Measurements from ENCODE around the gene MDM4. TPM values are rescaled to one million over a fixed set of nuclear protein-coding genes. Genes with fewer than 3 reads are reported as not detected.

The MDM4 gene
- total RNA-seq, 2 donors from 2014 or later = 72.9 to 125 TPM

DNA sequence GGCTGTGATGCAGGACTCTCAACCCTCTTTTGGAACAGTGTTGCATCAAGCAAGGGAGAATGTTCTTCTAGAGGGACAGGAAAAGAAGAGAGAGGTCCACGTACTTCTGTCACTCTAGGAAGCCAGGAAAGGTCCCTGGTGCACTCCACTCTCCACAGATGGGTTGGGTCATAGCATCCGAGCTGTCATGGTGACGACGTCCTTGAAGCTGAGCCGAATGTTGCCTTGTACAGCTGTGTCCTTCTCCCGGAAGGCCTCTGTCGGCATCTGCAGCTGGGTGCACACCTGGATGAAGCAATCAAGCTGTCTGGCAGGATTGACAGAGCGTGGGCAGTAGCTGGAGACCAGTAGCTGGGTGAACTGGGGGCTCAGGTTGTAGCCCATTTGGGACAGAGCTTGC, 12.5 kb downstream of the MDM4 start:
- H3K36me3 ChIP-seq (replicated peaks in 1 of 2; ENCODE audit: insufficient read depth in 1 of 2, low read depth in 2 of 2) = peaks cover 12 to 34% of the 10 kb centered on the region in 2 donors
- TF ChIP-seq, protein P1, sequence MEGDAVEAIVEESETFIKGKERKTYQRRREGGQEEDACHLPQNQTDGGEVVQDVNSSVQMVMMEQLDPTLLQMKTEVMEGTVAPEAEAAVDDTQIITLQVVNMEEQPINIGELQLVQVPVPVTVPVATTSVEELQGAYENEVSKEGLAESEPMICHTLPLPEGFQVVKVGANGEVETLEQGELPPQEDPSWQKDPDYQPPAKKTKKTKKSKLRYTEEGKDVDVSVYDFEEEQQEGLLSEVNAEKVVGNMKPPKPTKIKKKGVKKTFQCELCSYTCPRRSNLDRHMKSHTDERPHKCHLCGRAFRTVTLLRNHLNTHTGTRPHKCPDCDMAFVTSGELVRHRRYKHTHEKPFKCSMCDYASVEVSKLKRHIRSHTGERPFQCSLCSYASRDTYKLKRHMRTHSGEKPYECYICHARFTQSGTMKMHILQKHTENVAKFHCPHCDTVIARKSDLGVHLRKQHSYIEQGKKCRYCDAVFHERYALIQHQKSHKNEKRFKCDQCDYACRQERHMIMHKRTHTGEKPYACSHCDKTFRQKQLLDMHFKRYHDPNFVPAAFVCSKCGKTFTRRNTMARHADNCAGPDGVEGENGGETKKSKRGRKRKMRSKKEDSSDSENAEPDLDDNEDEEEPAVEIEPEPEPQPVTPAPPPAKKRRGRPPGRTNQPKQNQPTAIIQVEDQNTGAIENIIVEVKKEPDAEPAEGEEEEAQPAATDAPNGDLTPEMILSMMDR (IDR thresholded peaks at IDR 0.05) = no peak
- TF ChIP-seq POLR2A (IDR thresholded peaks at IDR 0.05) = no peak
- H3K27me3 ChIP-seq = no peaks in the 10 kb centered on the region
- intact Hi-C loops (cut with DNase I) = no loop called here
- peaks cover 21% of the 10 kb centered on the region for H3K4me1 ChIP-seq
- 59 to 69% methylated on average over 4 to 8 of the region's 8 CpGs for WGBS, 2 donors
- DNase-seq (no peak), ATAC-seq (no peak)
- no peak overlapping the region for H3K4me3 ChIP-seq
- H3K9me3 ChIP-seq = no peaks in the 10 kb centered on the region
- H3K27ac ChIP-seq = no peak overlapping the region

GRCh38 chr1:204529371-204529895, 13.2 kb downstream of the MDM4 start:
- Histone ChIP-seq H3K4me1 (peaks cover 15% of the 10 kb centered on the region), H3K4me3 (no peak overlapping the region), H3K27me3 (no peaks in the 10 kb centered on the region), H3K9me3 (no peaks in the 10 kb centered on the region), H3K27ac (no peak overlapping the region), H3K36me3 (replicated peaks in 1 of 2; ENCODE audit: insufficient read depth in 1 of 2, low read depth in 2 of 2) (peaks cover 16 to 34% of the 10 kb centered on the region in 2 donors)
- WGBS, 2 donors = 78 to 84% methylated on average over 5 to 7 of the region's 7 CpGs
- DNase-seq (no peak), ATAC-seq (no peak)
- intact Hi-C loops (cut with DNase I) = no loop called here
- TF ChIP-seq, protein P1 (IDR thresholded peaks at IDR 0.05) = no peak
- TF ChIP-seq POLR2A (IDR thresholded peaks at IDR 0.05) = no peak

- no peak overlapping the region for H3K4me3 ChIP-seq
- H3K27ac ChIP-seq = no peak overlapping the region
- no peaks in the 10 kb centered on the region for H3K27me3 ChIP-seq
- ATAC-seq (no peak), DNase-seq (no peak)
- H3K9me3 ChIP-seq = no peaks in the 10 kb centered on the region
- peaks cover 19 to 34% of the 10 kb centered on the region in 2 donors for H3K36me3 ChIP-seq (replicated peaks in 1 of 2; ENCODE audit: insufficient read depth in 1 of 2, low read depth in 2 of 2)
- intact Hi-C loops (cut with DNase I) = no loop called here
- peaks cover 9% of the 10 kb centered on the region for H3K4me1 ChIP-seq
- no peak for TF ChIP-seq POLR2A (IDR thresholded peaks at IDR 0.05)
- TF ChIP-seq, protein P1 (IDR thresholded peaks at IDR 0.05) = no peak
- 92 to 100% methylated on average over 1 of the region's 1 CpG for WGBS, 2 donors
These were observed 14.7 kb downstream of the MDM4 start for GRCh38 chr1:204530932-204531331.

GRCh38 chr1:204532832-204533231, 16.6 kb downstream of the MDM4 start:
- H3K4me3 ChIP-seq = no peak overlapping the region
- peaks cover 9% of the 10 kb centered on the region for H3K4me1 ChIP-seq
- intact Hi-C loops (cut with DNase I) = no loop called here
- ATAC-seq (no peak), DNase-seq (no peak)
- H3K27me3 ChIP-seq = no peaks in the 10 kb centered on the region
- H3K27ac ChIP-seq = no peak overlapping the region
- H3K36me3 ChIP-seq (replicated peaks in 1 of 2; ENCODE audit: insufficient read depth in 1 of 2, low read depth in 2 of 2) = peaks cover 19 to 24% of the 10 kb centered on the region in 2 donors
- H3K9me3 ChIP-seq = no peaks in the 10 kb centered on the region
- no peak for TF ChIP-seq POLR2A (IDR thresholded peaks at IDR 0.05)
- TF ChIP-seq, protein P1 (IDR thresholded peaks at IDR 0.05) = no peak

DNA sequence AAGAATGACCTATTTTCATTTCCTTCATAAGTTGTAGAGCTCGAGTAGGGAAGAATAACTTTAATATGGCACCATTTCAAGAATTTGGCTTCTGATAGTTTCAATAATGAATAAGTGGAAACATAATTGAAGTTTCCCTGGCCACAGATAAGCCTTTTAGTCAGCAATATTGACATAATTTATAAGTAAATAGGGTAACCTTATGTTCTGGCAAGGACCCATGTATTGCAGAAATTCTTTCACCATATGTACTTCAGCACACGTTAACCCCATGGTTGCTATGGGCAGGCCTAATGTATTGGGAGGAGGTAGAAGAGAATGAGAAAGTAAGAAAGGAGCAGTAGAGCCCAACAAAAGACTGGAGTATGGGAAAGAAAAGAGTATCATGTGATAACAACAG, 25.4 kb downstream of the MDM4 start:
- H3K27ac ChIP-seq = no peak overlapping the region
- intact Hi-C loops (cut with DNase I) = no loop called here
- peaks cover 0 to 32% of the 10 kb centered on the region in 2 donors for H3K36me3 ChIP-seq (replicated peaks in 1 of 2; ENCODE audit: insufficient read depth in 1 of 2, low read depth in 2 of 2)
- DNase-seq = no peak
- H3K4me3 ChIP-seq = no peak overlapping the region
- WGBS, 2 donors = 26 to 29% methylated on average over 2 of the region's 2 CpGs
- no peak for ATAC-seq
- no peaks in the 10 kb centered on the region for H3K27me3 ChIP-seq
- peaks cover 9% of the 10 kb centered on the region for H3K4me1 ChIP-seq
- TF ChIP-seq, protein P1 (IDR thresholded peaks at IDR 0.05) = no peak
- no peak for TF ChIP-seq POLR2A (IDR thresholded peaks at IDR 0.05)
- no peaks in the 10 kb centered on the region for H3K9me3 ChIP-seq

All from body of pancreas (tissue), 4 donors.